Activated T-cell treated with anti-CD3 and anti-CD28 coated beads, Interleukin-2, amount 50 U/mL, for 1 hour (primary cell): Measurements from ENCODE around the gene NUDT21.
A peak's percentile ranks its signal among the peaks of the same experiment; 100 is the strongest.

ENCODE experiments used
- DNase-seq: peaks from one replicate; pipeline ENCODE4 v3.0.0-alpha.2; 2020

NUDT21 gene

GRCh38 chr16:56460101-56460500 is 9.0 kb upstream of the NUDT21 start:
- DNase-seq: no peak

GRCh38 chr16:56457927-56458470 is 6.9 kb upstream of the NUDT21 start:
- no peak for DNase-seq

- peak; percentile 26 for DNase-seq
Observed at GRCh38 chr16:56451753-56452689, 889 bp upstream of the NUDT21 start.

GRCh38 chr16:56450275-56450985 is 702 bp downstream of the NUDT21 start:
- DNase-seq: no peak

GRCh38 chr16:56448005-56448404 is 3.1 kb downstream of the NUDT21 start:
- no peak for DNase-seq

- DNase-seq: no peak
Observed at GRCh38 chr16:56447286-56447685, 3.8 kb downstream of the NUDT21 start.

- no peak for DNase-seq
Observed at GRCh38 chr16:56438038-56438437, 13.1 kb downstream of the NUDT21 start.

- no peak for DNase-seq
Observed at GRCh38 chr16:56436258-56436657, 14.9 kb downstream of the NUDT21 start.

- DNase-seq: no peak
Observed at GRCh38 chr16:56428091-56428490, 23.0 kb downstream of the NUDT21 start.

GRCh38 chr16:56426585-56426984 is 24.5 kb downstream of the NUDT21 start:
- DNase-seq: no peak

- DNase-seq: peak; percentile 77
Observed at GRCh38 chr16:56425439-56425832, 25.7 kb downstream of the NUDT21 start, which contains the start of gene AMFR. AMFR (minus strand) TSS chr16:56425545; CDS start chr16:56425327, 218 bp downstream.

GRCh38 chr16:56424791-56425438 is 26.2 kb downstream of the NUDT21 start:
- peak; percentile 68 for DNase-seq

GRCh38 chr16:56424404-56424764 is 26.7 kb downstream of the NUDT21 start:
- peak; percentile 20 for DNase-seq

GRCh38 chr16:56423584-56424403 is 27.3 kb downstream of the NUDT21 start:
- DNase-seq: no peak

- no peak for DNase-seq
Observed at GRCh38 chr16:56422896-56423441, 28.2 kb downstream of the NUDT21 start.

GRCh38 chr16:56421976-56422669 is 29.0 kb downstream of the NUDT21 start:
- DNase-seq: no peak

- no peak for DNase-seq
Observed at GRCh38 chr16:56421313-56421712, 29.8 kb downstream of the NUDT21 start.

GRCh38 chr16:56420613-56421012 is 30.5 kb downstream of the NUDT21 start:
- DNase-seq: no peak

- no peak for DNase-seq
Observed at GRCh38 chr16:56419740-56420548, 31.2 kb downstream of the NUDT21 start.

GRCh38 chr16:56417138-56417537 is 34.0 kb downstream of the NUDT21 start:
- DNase-seq: no peak
